ENCODE measurements around the gene CACNG4.

- TF ChIP-seq ZNF584 (CRISPR knock-in tag; IDR thresholded peaks at IDR 0.05; ENCODE audit: low read depth), result no peak
- no peak for TF ChIP-seq CTCF (IDR thresholded peaks at IDR 0.05 in 2 of 3, conservative IDR thresholded peaks at IDR 0.05 in 1 of 3; ENCODE audit: insufficient read depth in 2 of 3, low read depth in 1 of 3, low read length in 3 of 3)
- TF ChIP-seq ETV1 (tag; conservative IDR thresholded peaks at IDR 0.05; ENCODE audit: low read depth), result no peak
- no peak for TF ChIP-seq MXI1 (IDR thresholded peaks at IDR 0.05; ENCODE audit: low read depth, low read length)
- no peak for TF ChIP-seq POLR2A (conservative IDR thresholded peaks at IDR 0.05)
- no peak for TF ChIP-seq NFIC (IDR thresholded peaks at IDR 0.05)
- TF ChIP-seq KLF16 (IDR thresholded peaks at IDR 0.05), result no peak
- TF ChIP-seq TAF1 (IDR thresholded peaks at IDR 0.05; ENCODE audit: control insufficient read depth, extremely low read depth, insufficient read depth, low read length, severe bottlenecking), result no peak
Measured at GRCh38 chr17:67051155-67051538, 86.6 kb downstream of the CACNG4 start.

All from K562 (cell line).